Measurements from ENCODE around the gene OPN1MW2.
"Not testable (repeated sequence)": the region's sequence is repeated elsewhere in the genome, so short reads cannot be mapped to it uniquely, and the experiment has no call there.

The OPN1MW2 gene

GRCh38 chrX:154263072-154263471 lies 43.5 kb downstream of the OPN1MW2 start:
- ATAC-seq, DNase-seq: not testable (repeated sequence)

- DNase-seq, ATAC-seq: not testable (repeated sequence)
Observed at GRCh38 chrX:154269245-154269644, 49.7 kb downstream of the OPN1MW2 start.
